ENCODE data around the gene HPSE2. TPM values are rescaled to one million over a fixed set of nuclear protein-coding genes. Genes with fewer than 3 reads are reported as not detected.

Gene HPSE2
- total RNA-seq, 1 experiment from 2014 or later: not detected

GRCh38 chr10:98410759-98411158 is 824.9 kb downstream of the HPSE2 start:
- Mint-ChIP-seq H3K27ac (ENCODE audit: unreplicated experiment) (no peak overlapping the region), H3K4me1 (ENCODE audit: low read depth, unreplicated experiment) (no peaks in the 10 kb centered on the region), H3K27me3 (ENCODE audit: insufficient read depth, unreplicated experiment) (no peaks in the 10 kb centered on the region), H3K9me3 (ENCODE audit: unreplicated experiment) (no peaks in the 10 kb centered on the region), H3K4me3 (ENCODE audit: unreplicated experiment) (no peak overlapping the region), H3K36me3 (ENCODE audit: insufficient read depth, unreplicated experiment) (no peaks in the 10 kb centered on the region)
- no peak overlapping the region for H3K4me3 ChIP-seq (ENCODE audit: low read depth, low read length)
- intact Hi-C loops (cut with micrococcal nuclease; ENCODE audit: unreplicated experiment): loop anchor here (10.0 kb wide), 1 partner anchor 146 kb away; the partner anchor contains the start of gene LOXL4
- no peaks in the 10 kb centered on the region for H3K27me3 ChIP-seq (replicated peaks; ENCODE audit: control insufficient read depth, insufficient read depth, low read length)
- peaks cover 5% of the 10 kb centered on the region for H3K4me1 ChIP-seq
- TF ChIP-seq CTCF (IDR thresholded peaks at IDR 0.05; ENCODE audit: insufficient read depth in 1 of 2, low read depth in 1 of 2, low read length in 1 of 2, severe bottlenecking in 1 of 2, unreplicated experiment in 1 of 2): no peak
- H3K36me3 ChIP-seq (ENCODE audit: control insufficient read depth, insufficient read depth, low read length): no peaks in the 10 kb centered on the region
- BruUV-seq (replicated peaks): no TSS peak
- ChIA-PET CTCF (no interaction called here), POLR2A (no interaction called here)
- no peaks in the 10 kb centered on the region for H3K9me3 ChIP-seq
- no peak for DNase-seq

DNA sequence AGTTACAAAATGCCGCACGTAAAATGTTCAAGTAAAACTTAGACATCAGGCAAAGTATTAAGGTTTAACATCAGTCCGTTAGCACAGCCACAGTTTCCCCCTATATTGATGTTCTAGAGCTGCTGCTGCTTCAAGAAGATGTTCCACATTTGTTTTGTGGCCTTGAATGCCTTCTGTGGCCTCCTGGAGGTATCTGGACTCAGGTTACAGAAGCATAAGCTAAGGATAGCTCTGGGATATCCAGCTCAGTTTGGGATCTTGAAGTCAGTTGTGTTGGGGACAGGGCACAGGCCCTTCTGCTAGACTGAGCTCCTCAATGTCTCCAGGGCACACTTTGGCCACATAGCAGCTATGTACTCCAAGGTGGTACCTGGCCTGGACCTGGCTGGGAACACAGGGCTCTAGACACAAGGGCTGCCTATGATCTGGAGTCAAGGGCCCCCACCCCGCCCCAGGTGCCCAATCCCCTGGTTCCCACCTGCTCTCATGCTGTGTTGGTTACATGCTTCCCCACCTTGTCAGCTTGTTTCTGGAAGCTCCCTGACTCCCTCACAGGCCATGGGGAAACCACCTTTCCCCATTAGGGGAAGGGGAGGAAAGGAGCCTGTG is 825.4 kb downstream of the HPSE2 start:
- no TSS peak for BruUV-seq (replicated peaks)
- no peaks in the 10 kb centered on the region for H3K27me3 Mint-ChIP-seq (ENCODE audit: insufficient read depth, unreplicated experiment)
- CTCF ChIA-PET: no interaction called here
- H3K4me1 ChIP-seq: peaks cover 1% of the 10 kb centered on the region
- intact Hi-C loops (cut with micrococcal nuclease; ENCODE audit: unreplicated experiment): loop anchor here (10.0 kb wide), 1 partner anchor 145 kb away; the partner anchor contains the start of gene LOXL4
- no peaks in the 10 kb centered on the region for H3K4me1 Mint-ChIP-seq (ENCODE audit: low read depth, unreplicated experiment)
- POLR2A ChIA-PET: no interaction called here
- H3K36me3 ChIP-seq (ENCODE audit: control insufficient read depth, insufficient read depth, low read length): no peaks in the 10 kb centered on the region
- no peak for TF ChIP-seq CTCF (IDR thresholded peaks at IDR 0.05; ENCODE audit: insufficient read depth in 1 of 2, low read depth in 1 of 2, low read length in 1 of 2, severe bottlenecking in 1 of 2, unreplicated experiment in 1 of 2)
- H3K9me3 Mint-ChIP-seq (ENCODE audit: unreplicated experiment): no peaks in the 10 kb centered on the region
- H3K36me3 Mint-ChIP-seq (ENCODE audit: insufficient read depth, unreplicated experiment): no peaks in the 10 kb centered on the region
- no peaks in the 10 kb centered on the region for H3K9me3 ChIP-seq
- no peak overlapping the region for H3K4me3 ChIP-seq (ENCODE audit: low read depth, low read length)
- H3K27ac Mint-ChIP-seq (ENCODE audit: unreplicated experiment): no peak overlapping the region
- H3K27me3 ChIP-seq (replicated peaks; ENCODE audit: control insufficient read depth, insufficient read depth, low read length): no peaks in the 10 kb centered on the region
- H3K4me3 Mint-ChIP-seq (ENCODE audit: unreplicated experiment): no peak overlapping the region
- no peak for DNase-seq

DNA sequence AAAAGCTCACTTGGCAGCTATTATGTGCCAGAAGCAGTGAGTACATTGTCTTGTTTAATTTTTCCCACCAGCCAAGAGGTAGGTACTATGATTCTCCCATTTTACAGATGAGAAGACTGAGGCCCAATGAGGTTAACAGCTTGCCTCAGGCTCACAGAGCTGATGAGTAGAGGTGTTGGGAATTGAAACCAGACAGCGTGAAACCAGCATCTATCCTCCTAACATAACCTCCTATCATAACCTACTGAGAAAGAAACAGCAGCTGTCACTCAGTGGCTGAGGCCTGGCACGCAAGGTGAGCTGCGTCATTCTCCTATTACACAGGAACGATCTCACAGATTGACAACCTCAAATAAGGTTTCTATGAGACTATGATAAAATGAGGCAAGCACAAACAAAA is 826.9 kb downstream of the HPSE2 start:
- ChIA-PET POLR2A (no interaction called here), CTCF (no interaction called here)
- Histone ChIP-seq H3K9me3 (no peaks in the 10 kb centered on the region), H3K27me3 (replicated peaks; ENCODE audit: control insufficient read depth, insufficient read depth, low read length) (no peaks in the 10 kb centered on the region), H3K4me1 (peaks cover under 1% of the 10 kb centered on the region), H3K36me3 (ENCODE audit: control insufficient read depth, insufficient read depth, low read length) (no peaks in the 10 kb centered on the region), H3K4me3 (ENCODE audit: low read depth, low read length) (no peak overlapping the region)
- Mint-ChIP-seq H3K4me3 (ENCODE audit: unreplicated experiment) (no peak overlapping the region), H3K27ac (ENCODE audit: unreplicated experiment) (no peak overlapping the region), H3K4me1 (ENCODE audit: low read depth, unreplicated experiment) (peaks cover 10% of the 10 kb centered on the region), H3K27me3 (ENCODE audit: insufficient read depth, unreplicated experiment) (no peaks in the 10 kb centered on the region), H3K36me3 (ENCODE audit: insufficient read depth, unreplicated experiment) (no peaks in the 10 kb centered on the region), H3K9me3 (ENCODE audit: unreplicated experiment) (no peaks in the 10 kb centered on the region)
- intact Hi-C loops (cut with micrococcal nuclease; ENCODE audit: unreplicated experiment): no loop called here
- TF ChIP-seq CTCF (IDR thresholded peaks at IDR 0.05; ENCODE audit: insufficient read depth in 1 of 2, low read depth in 1 of 2, low read length in 1 of 2, severe bottlenecking in 1 of 2, unreplicated experiment in 1 of 2): no peak
- BruUV-seq (replicated peaks): no TSS peak
- no peak for DNase-seq

Measured in Caco-2 (cell line).